Hematopoietic multipotent progenitor cell treated with erythropoietin and hydrocortisone succinate and interleukin-3 and kit ligand, for 17 days (in vitro differentiated cells): ENCODE data around the gene NOL6.
A peak's percentile ranks its signal among the peaks of the same experiment; 100 is the strongest.
"Not testable (repeated sequence)": the region's sequence is repeated elsewhere in the genome, so short reads cannot be mapped to it uniquely, and the experiment has no call there.

Source experiments
- DNase-seq: peaks from one replicate; pipeline ENCODE4 v3.0.0-alpha.2; 2015; ENCODE audit warnings: low spot score

The NOL6 gene, protein sequence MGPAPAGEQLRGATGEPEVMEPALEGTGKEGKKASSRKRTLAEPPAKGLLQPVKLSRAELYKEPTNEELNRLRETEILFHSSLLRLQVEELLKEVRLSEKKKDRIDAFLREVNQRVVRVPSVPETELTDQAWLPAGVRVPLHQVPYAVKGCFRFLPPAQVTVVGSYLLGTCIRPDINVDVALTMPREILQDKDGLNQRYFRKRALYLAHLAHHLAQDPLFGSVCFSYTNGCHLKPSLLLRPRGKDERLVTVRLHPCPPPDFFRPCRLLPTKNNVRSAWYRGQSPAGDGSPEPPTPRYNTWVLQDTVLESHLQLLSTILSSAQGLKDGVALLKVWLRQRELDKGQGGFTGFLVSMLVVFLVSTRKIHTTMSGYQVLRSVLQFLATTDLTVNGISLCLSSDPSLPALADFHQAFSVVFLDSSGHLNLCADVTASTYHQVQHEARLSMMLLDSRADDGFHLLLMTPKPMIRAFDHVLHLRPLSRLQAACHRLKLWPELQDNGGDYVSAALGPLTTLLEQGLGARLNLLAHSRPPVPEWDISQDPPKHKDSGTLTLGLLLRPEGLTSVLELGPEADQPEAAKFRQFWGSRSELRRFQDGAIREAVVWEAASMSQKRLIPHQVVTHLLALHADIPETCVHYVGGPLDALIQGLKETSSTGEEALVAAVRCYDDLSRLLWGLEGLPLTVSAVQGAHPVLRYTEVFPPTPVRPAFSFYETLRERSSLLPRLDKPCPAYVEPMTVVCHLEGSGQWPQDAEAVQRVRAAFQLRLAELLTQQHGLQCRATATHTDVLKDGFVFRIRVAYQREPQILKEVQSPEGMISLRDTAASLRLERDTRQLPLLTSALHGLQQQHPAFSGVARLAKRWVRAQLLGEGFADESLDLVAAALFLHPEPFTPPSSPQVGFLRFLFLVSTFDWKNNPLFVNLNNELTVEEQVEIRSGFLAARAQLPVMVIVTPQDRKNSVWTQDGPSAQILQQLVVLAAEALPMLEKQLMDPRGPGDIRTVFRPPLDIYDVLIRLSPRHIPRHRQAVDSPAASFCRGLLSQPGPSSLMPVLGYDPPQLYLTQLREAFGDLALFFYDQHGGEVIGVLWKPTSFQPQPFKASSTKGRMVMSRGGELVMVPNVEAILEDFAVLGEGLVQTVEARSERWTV

DNA sequence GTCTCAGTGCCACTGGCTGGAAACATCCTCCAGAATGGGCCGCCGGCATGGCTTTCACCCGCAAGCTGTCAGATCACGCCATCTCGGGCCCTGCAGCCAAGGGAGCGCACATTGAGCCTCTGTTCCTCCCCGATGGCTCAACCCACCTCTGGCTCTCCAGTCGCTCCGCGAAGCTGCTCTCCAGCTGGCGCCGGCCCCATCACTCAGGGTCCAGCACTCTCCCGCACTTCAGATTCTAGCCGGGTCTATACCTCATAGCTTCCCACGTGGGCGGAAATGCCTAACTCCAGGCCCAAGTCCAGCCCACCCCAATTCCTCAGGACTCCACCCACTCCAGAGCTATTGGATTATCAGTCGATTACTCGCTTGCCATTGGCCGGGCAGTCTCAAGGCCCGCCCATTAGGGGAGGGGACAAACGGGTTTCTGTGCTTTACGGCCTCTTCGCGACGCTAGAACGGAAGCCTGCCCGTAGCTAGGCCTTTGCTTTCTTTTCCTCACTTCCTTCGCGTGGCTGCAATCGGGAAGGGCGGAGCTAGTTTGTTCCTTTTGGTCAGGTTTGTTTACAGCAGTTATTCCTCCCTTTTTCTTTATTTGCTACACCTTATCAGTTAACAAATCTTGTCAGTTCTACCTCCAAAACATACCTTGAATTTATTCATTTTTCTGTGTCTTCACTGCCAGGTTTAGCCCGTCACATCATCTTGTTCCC, at the start of gene NOL6:
Gene NOL6 (minus strand): TSS at position 282 of the 710 bp plus-strand sequence. CDS start 82 bp downstream, at position 200.
- DNase-seq, result peak; percentile 100

DNA sequence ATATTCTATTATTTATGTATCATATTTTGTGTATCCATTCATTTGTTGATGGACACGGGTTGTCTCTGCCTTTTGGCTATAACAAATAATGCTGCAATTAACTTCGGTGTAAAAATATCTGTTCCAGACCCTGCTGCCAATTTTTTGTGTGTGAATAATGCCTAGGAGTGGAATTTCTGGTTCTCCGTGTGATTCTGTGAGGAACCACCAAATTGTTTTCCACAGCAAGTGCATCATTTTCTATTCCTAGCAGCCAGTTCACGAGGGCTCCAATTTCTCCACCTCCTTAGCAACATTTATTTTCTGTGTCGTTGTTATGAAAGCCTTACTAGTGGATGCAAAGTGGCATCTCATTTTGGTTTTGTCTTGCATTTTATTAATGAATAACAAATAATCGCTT, 48.1 kb upstream of the NOL6 start:
- DNase-seq, result not testable (repeated sequence)

DNA sequence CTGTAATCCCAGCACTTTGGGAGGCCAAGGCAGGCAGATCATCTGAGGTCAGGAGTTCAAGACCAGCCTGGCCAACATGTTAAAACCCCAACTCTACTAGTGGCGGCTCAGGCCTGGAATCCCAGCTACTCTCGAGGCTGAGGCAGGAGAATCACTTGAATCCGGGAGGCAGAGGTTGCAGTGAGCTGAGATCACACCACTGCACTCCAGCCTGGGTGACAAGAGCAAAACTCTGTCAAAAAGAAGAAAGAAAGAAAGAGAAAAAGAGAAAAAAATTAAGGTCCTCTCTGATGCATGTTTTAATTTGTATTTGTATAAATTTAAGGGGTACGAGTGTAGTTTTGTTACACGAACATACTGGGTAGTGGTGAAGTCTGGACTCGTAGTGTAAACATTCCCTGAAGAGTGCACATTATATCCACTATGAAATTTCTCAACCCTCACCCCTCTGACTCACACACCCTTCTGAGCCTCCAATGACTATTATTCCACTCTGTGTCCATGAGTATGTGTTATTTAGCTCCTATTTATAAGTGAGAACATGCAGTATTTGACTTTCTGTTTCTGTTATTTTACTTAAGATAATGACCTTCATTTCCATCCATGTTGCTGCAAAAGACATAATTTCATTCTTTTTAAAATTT, 44.3 kb upstream of the NOL6 start:
- DNase-seq, result not testable (repeated sequence)

DNA sequence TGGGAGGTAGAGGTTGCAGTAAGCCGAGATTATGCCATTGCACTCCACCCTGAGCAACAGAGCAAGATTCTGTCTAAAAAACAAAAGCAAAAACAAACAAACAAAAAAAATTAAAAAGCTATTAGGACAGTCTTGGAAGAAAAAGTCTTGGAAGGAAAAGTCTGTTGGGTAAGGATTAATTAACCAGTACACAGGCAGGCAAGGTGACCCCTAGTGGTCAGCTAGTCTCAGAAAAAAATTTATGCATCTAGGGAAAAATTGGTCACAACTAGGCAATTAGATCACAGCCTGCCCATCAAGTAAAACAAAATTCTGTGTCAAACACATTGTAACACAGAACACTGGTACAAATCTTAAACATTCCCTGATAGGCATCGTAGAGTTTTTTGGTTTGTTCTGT, 43.6 kb upstream of the NOL6 start:
- DNase-seq, result peak; percentile 67

DNA sequence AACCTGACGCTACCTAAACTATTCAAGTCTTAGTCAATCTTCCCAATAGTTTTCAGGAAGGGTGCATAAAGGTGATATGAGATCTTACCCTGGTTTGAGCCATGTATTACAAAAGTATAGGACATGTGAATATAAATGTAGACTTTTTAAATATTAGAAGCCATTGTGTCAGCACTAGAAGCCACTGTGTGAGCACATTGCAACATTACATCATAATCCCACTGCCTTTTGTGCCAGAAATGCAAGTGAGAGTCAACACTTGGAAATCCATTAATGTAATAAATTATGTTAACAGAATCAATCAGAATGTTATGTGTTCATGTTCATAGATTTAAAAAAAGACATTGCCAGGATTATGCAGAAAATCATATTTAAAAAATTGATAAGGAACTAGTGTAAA, 42.7 kb upstream of the NOL6 start:
- DNase-seq, result not testable (repeated sequence)

DNA sequence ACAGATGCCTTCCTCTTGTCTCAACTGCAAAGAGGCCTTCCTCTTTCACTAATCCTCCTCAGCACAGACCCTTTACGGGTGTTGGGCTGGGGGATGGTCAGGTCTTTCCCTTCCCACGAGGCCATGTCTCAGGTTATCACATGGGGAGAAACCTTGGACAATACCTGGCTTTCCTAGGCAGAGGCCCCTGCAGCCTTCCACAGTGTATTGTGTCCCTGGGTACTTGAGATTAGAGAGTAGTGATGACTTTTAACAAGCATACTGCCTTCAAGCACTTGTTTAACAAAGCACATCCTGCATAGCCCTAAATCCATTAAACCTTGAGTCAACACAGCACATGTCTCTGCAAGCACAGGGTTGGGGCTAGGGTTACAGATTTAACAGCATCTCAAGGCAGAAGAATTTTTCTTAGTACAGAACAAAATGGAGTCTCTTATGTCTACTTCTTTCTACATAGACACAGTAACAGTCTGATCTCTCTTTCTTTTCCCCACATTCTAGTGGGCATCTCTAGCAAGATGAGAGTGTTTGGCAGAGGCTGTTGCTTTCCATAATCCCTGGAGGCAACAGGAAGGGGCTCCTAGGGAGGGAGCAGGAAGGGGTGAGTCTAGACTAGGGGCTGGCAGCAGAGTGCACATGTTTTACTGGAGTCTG, 41.7 kb upstream of the NOL6 start:
- not testable (repeated sequence) for DNase-seq

DNA sequence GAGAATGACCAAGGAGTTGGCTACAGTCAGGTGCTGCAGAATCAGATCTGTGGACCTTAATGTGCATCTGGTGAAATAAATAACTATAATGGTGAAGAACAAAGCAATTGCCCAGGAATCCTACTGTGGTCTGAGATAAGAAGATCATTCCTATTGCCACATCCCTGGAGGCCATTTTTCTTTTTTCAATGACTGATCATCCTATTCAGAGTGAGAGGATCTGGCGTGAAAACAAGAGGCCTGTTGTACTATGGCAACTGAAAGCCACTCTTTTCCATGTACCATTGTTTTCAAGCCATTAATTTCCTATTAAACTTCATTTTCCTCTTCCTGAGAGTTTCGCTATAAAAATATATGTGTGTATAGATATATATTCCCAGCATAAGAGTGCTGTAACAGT, 38.8 kb upstream of the NOL6 start:
- DNase-seq, result not testable (repeated sequence)

DNA sequence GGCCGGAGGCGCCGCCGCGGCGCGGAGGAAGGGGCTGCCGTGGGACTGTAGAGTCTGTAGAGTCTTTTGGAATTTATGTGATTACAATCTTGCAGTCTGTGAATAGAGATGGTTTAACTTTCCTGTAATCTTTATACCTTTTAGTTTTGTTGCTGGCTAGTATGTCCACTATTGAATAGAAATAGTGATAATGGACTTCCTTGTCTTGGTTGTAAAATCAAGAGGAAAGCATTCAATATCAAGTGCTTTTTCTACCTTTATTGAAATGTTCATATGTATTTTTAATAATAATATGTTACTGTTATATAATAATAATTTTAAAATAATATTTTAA, 37.4 kb upstream of the NOL6 start:
- DNase-seq, result not testable (repeated sequence)

DNA sequence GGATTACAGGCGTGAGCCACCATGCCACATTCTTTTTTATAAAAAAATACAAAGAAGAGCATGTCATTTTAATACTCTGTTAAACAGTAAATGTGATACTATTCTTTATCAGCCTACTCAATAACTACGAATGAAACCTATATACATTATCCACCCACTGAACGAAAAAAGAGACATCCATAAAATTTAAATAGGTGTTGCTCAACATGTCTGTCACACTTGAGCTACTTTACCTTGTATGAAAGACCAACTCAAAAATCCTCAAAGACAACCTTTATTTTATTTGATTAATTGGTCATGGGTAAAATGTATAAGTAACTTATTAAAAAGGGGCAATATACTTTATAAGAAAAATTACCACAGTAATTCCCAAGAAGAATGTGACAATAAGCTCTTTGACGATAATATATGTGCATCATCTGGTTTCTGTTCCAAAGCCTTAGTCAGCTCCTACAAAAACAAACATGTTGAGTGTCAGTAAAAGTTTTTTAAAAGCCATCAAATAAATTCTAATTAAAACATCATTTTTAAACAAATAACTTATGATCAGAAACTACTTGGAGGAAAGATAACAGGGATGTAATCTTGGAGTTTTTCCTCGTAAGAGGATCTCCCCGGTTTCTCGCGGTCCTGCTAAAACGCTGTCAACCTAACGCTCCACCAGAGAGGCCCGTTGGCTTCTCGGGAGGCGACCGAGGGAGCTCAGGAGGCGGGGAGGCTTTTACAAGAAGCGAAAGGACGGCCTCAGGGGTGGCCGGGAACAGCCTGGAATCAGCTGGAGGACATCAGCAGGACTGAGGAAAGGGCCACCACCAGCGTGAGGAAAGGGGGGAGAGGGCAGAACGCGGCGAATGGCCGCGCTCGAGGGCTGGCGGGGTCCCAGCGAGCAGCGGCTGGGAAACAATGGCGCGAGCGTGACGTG, 36.8 kb upstream of the NOL6 start:
- peak; percentile 65 for DNase-seq

DNA sequence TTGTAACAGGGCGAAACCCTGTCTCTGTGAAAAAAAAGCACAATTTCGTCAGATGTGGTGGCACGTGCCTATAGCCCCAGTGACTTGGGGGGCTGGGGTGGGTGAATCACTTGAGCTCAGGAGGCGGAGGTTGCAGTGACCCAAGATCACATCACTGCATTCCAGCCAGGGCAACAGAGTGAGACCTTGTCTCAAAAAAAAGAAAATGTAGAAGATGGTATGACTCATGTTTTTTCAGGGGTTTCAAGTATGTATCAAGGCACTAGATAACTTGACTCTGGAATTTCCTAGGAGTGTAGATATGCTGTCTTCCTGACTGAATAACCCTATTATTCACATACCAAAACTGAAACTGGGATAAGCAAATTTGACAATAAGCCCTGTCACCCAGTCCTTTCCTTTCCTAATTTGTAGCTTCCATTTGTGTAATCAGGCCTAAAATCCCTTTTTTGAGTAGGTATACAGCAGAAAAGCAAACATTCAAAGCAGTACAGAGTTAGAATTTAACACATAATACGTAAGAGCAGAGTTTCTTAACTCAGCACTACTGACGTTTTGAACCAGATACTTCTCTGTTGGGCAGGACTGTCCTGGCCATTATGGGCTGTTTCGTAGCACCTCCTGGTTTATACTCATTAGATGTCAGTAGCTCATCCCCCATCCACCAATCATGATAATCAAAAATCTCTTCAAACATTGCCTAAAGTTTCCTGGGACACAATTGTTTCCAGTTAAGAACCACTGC, 33.1 kb upstream of the NOL6 start:
- DNase-seq, result no peak

DNA sequence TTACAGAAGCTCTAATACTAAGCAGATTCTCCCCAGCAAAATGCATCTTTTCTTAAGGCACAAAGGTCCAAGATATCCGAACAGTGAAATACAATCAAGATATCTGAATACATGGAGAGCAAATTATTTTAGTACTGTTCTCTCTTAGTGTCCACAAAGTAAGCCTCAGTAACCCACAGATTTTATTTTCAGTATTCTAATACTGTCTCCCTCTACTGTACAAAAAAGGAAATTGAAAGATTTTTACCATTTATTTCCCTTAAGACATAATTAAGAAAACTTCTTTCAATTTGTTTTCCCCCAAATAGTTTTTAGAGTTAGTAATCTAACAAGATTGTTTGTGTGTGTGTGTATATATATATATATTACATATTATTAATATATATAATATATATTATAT, 24.7 kb upstream of the NOL6 start:
- DNase-seq, result no peak

DNA sequence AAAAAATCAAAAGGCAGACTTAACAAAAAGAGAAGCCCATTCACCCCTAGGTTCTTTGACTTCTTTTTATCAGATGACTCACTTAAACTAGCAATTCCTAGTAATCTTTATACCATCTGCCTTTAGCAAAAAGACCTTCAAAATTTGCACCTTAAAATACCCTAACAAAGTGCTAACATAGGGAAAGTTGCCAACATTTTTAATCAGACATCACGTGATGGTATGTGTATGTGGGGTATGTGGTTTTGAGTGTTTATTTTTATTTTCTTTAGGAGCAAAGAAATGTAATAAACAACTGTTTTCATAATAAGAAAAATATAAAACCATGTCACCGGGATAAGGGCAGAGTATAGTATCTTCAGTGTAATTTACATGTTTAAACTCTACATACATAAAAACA, 20.1 kb upstream of the NOL6 start:
- peak; percentile 43 for DNase-seq

DNA sequence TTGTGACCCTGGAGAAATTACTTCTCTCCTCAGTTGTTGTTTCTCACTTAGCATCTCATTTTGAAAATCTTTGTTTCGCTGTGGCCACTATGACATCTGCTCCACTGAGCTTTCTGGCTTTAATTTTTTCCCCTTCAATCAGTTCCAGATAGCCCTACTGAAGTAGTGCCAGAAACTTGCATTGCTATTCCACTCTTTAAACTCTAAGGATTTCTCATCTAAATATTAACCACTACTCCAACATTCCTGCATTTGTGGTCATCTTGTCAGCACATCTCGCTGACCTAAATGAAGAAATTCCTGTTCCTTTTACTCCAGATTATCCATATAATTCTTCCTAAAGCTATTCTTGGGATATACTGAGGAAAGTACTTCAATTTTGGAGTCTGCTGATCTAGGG, 15.3 kb upstream of the NOL6 start:
- DNase-seq, result no peak

DNA sequence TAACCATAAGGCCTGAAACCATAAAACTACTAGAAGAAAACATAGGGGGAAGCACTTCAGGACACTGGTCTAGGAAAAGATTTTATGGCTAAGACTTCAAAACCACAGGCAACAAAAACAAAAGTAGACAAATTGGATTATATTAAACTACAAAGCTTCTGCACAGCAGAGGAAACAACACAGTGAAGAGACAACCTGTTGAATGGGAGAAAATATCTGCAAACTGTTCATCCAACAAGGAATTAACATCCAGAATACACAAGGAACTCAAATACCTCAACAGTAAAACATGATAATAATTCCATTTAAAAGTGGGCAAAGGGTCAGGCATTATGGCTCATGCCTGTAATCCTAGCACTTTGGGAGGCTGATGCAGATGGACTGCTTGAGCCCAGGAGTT, 11.6 kb upstream of the NOL6 start:
- DNase-seq, result not testable (repeated sequence)

DNA sequence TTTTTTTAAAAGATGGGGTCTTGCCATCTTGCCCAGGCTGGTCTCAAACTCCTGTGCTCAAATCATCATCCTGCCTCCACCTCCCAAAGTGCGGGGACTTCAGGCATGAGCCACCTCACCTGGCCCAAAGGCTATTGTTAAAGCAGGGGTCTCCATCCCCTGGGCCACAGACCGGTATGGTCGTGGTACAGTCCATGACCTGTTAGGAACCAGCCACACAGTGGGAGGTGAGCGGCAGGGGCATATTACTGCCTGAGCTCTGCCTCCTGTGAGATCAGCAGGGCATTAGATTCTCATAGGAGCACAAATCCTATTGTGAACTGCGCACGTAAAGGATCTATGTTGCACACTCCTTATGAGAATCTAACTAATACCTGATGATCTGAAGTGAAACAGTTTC, 7.3 kb upstream of the NOL6 start:
- DNase-seq, result no peak

DNA sequence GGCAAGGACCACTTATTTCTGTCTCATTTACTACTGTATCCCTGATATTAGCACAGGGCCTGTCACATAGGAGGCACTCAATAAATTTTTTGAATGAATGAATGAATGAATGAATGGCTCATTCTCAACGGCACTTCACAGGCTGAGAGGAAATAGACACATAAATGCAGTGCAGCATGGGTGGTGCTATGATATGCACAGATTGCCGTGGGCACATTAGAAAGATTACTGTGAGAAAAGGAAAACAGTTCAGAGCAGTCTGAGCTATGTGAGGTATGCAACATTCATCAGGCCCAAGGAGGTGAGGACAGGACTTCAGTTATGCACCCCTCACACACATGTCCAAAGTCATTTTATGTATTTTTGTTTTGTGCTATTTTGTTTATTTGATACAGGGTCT, 6.4 kb upstream of the NOL6 start:
- DNase-seq, result no peak

DNA sequence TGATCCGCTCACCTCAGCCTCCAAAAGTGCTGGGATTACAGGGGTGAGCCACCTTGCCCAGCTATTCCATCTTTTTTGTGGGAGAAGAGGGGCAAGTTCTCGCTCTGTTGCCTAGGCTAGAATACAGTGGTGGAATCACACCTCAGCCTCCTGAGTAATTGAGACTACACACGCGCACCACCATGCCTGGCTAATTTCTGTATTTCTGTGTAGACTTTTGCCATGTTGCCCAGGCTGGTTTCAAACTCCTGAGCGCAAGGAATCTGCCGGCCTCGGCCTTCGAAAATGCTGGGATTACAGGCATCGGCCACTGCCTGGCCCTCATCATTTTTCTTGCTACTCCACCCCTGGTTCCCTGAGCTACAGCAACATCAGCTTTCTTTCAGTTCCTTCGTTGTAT, 2.8 kb upstream of the NOL6 start:
- DNase-seq, result no peak

DNA sequence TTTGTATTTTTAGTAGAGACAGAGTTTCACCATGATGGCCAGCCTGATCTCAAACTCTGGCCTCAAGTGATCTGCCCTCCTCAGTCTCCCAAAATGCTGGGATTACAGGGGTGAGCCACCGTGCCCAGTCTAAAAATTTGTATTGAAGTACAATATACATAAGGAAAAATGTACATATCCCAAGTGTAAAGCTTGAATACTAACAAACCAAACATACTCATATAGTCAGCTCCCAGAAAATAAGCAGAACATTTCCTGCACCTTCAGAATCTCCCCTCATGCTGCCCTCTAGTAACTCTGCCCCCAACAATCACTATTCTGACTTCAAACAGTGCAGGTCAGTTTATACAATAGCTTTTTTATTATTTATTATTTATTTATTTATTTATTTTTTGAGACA, 1.6 kb upstream of the NOL6 start:
- DNase-seq, result no peak
